ENCODE results near the gene MYOG. TPM values are rescaled to one million over a fixed set of nuclear protein-coding genes. Genes with fewer than 3 reads are reported as not detected.

Gene MYOG
- total RNA-seq, 2 experiments from 2014 or later = not detected

DNA sequence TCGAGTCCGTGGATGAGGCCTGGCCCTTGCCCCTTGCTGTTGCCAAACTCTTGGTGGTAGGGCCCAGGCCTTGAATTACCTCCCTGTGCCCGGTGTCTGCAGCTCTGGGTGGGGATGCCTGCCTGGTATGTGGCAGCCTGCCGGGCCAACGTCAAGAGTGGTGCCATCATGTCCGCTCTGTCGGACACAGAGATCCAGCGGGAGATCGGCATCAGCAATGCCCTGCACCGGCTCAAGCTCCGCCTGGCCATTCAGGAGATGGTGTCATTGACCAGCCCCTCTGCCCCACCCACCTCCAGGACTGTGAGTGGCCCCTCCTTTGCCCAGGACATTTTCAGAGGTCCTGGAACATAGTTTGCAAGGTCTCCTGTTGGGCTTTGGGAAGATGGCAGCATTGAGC lies 25.7 kb downstream of the MYOG start:
- H3K36me3 ChIP-seq (ENCODE audit: insufficient read depth, low read length) = no peaks in the 10 kb centered on the region
- H3K9me3 ChIP-seq (ENCODE audit: low read length) = no peaks in the 10 kb centered on the region
- no peak overlapping the region for H3K4me2 ChIP-seq (ENCODE audit: low read length)
- no peaks in the 10 kb centered on the region for H3K4me1 ChIP-seq (ENCODE audit: insufficient read depth, low read length, poor library complexity, severe bottlenecking)
- intact Hi-C loops (cut with micrococcal nuclease; ENCODE audit: unreplicated experiment) = no loop called here
- no peaks in the 10 kb centered on the region for H3K9me2 ChIP-seq (ENCODE audit: insufficient read depth, low read length)
- DNase-seq (ENCODE audit: low spot score) = no peak
- no peak overlapping the region for H3K27ac ChIP-seq (ENCODE audit: low read depth, low read length, poor library complexity, severe bottlenecking)
- ChIA-PET CTCF (ENCODE audit: unreplicated experiment) (interaction anchor here (0.6 to 0.9 kb wide), 2 partner anchors 20 to 153 kb away, joined by 3 to 4 read pairs; no protein-coding TSS in a partner anchor), POLR2A (no interaction called here)
- no peak overlapping the region for H3K4me3 ChIP-seq (ENCODE audit: low read depth, low read length, poor library complexity, severe bottlenecking)
- H2AFZ ChIP-seq (ENCODE audit: low read length) = no peak overlapping the region
- no TSS peak for BruUV-seq (replicated peaks)
- H4K20me1 ChIP-seq (ENCODE audit: insufficient read depth, low read length) = no peaks in the 10 kb centered on the region
- no peaks in the 10 kb centered on the region for H3K79me2 ChIP-seq (ENCODE audit: insufficient read depth, low read depth, low read length)
- TF ChIP-seq EZH2phosphoT487 (IDR thresholded peaks at IDR 0.05; ENCODE audit: borderline replicate concordance, low read depth, low read length) = no peak
- TF ChIP-seq, protein P1, sequence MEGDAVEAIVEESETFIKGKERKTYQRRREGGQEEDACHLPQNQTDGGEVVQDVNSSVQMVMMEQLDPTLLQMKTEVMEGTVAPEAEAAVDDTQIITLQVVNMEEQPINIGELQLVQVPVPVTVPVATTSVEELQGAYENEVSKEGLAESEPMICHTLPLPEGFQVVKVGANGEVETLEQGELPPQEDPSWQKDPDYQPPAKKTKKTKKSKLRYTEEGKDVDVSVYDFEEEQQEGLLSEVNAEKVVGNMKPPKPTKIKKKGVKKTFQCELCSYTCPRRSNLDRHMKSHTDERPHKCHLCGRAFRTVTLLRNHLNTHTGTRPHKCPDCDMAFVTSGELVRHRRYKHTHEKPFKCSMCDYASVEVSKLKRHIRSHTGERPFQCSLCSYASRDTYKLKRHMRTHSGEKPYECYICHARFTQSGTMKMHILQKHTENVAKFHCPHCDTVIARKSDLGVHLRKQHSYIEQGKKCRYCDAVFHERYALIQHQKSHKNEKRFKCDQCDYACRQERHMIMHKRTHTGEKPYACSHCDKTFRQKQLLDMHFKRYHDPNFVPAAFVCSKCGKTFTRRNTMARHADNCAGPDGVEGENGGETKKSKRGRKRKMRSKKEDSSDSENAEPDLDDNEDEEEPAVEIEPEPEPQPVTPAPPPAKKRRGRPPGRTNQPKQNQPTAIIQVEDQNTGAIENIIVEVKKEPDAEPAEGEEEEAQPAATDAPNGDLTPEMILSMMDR (conservative IDR thresholded peaks at IDR 0.05; ENCODE audit: low read length) = no peak

DNA sequence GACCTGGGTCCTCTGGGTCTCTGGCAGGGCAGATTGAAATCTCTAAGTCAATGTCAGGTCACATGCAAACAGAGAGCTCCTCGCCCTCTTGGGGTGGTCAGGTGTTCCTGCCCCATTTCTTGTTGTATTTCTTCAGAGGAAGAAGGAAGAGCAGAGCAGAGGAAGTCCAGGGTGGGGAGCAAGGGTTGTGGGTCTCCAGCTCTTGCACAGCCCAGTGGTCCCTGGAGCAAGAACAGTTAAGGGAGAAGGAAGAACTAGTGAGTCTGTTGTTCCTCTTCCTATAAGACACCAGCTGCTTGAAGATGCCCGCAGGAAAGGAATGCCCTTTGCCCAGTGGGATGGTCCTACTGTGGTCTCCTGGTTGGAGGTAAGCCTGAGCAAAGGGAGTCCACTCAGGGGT lies 26.3 kb downstream of the MYOG start:
- DNase-seq (ENCODE audit: low spot score) = no peak
- intact Hi-C loops (cut with micrococcal nuclease; ENCODE audit: unreplicated experiment) = no loop called here
- Histone ChIP-seq H3K9me3 (ENCODE audit: low read length) (no peaks in the 10 kb centered on the region), H3K4me3 (ENCODE audit: low read depth, low read length, poor library complexity, severe bottlenecking) (no peak overlapping the region), H3K27ac (ENCODE audit: low read depth, low read length, poor library complexity, severe bottlenecking) (no peak overlapping the region), H3K9me2 (ENCODE audit: insufficient read depth, low read length) (no peaks in the 10 kb centered on the region), H3K79me2 (ENCODE audit: insufficient read depth, low read depth, low read length) (no peaks in the 10 kb centered on the region), H3K4me1 (ENCODE audit: insufficient read depth, low read length, poor library complexity, severe bottlenecking) (no peaks in the 10 kb centered on the region), H3K36me3 (ENCODE audit: insufficient read depth, low read length) (no peaks in the 10 kb centered on the region), H3K4me2 (ENCODE audit: low read length) (no peak overlapping the region), H2AFZ (ENCODE audit: low read length) (no peak overlapping the region), H4K20me1 (ENCODE audit: insufficient read depth, low read length) (no peaks in the 10 kb centered on the region)
- ChIA-PET POLR2A (no interaction called here), CTCF (ENCODE audit: unreplicated experiment) (interaction anchor here (0.6 to 0.9 kb wide), 2 partner anchors 20 to 153 kb away, joined by 3 to 4 read pairs; no protein-coding TSS in a partner anchor)
- no TSS peak for BruUV-seq (replicated peaks)
- TF ChIP-seq EZH2phosphoT487 (IDR thresholded peaks at IDR 0.05; ENCODE audit: borderline replicate concordance, low read depth, low read length) = no peak
- TF ChIP-seq, protein P1 (conservative IDR thresholded peaks at IDR 0.05; ENCODE audit: low read length) = no peak

GRCh38 chr1:203058676-203058935 lies 27.2 kb downstream of the MYOG start:
- CTCF ChIA-PET (ENCODE audit: unreplicated experiment) = no interaction called here

More at GRCh38 chr1:203058676-203058935, 27.2 kb downstream of the MYOG start:
- no peak for TF ChIP-seq EZH2phosphoT487 (IDR thresholded peaks at IDR 0.05; ENCODE audit: borderline replicate concordance, low read depth, low read length)
- TF ChIP-seq, protein P1 (conservative IDR thresholded peaks at IDR 0.05; ENCODE audit: low read length) = no peak
- no peaks in the 10 kb centered on the region for H3K4me1 ChIP-seq (ENCODE audit: insufficient read depth, low read length, poor library complexity, severe bottlenecking)
- no peak overlapping the region for H3K27ac ChIP-seq (ENCODE audit: low read depth, low read length, poor library complexity, severe bottlenecking)
- no peaks in the 10 kb centered on the region for H3K9me2 ChIP-seq (ENCODE audit: insufficient read depth, low read length)
- H4K20me1 ChIP-seq (ENCODE audit: insufficient read depth, low read length) = no peaks in the 10 kb centered on the region
- no peak overlapping the region for H3K4me3 ChIP-seq (ENCODE audit: low read depth, low read length, poor library complexity, severe bottlenecking)
- POLR2A ChIA-PET = no interaction called here
- no peaks in the 10 kb centered on the region for H3K36me3 ChIP-seq (ENCODE audit: insufficient read depth, low read length)
- intact Hi-C loops (cut with micrococcal nuclease; ENCODE audit: unreplicated experiment) = no loop called here
- no peaks in the 10 kb centered on the region for H3K9me3 ChIP-seq (ENCODE audit: low read length)
- no peak for DNase-seq (ENCODE audit: low spot score)
- no peak overlapping the region for H3K4me2 ChIP-seq (ENCODE audit: low read length)
- no peak overlapping the region for H2AFZ ChIP-seq (ENCODE audit: low read length)
- H3K79me2 ChIP-seq (ENCODE audit: insufficient read depth, low read depth, low read length) = no peaks in the 10 kb centered on the region
- no TSS peak for BruUV-seq (replicated peaks)
